Stimulated activated CD8-positive, alpha-beta memory T cell treated with anti-CD3 and anti-CD28 coated beads, Interleukin-4, amount 100 ng/mL, for 1 hour (primary cell): ENCODE measurements around the gene AGRN.
"Not testable (repeated sequence)": the region's sequence is repeated elsewhere in the genome, so short reads cannot be mapped to it uniquely, and the experiment has no call there.

ENCODE experiments used
- DNase-seq, 2 donors: peaks; one replicate each; pipeline ENCODE4 v3.0.0-alpha.2; 2020; ENCODE audit warnings: low read depth in 2 of 2, low spot score in 1 of 2

The AGRN gene

DNA sequence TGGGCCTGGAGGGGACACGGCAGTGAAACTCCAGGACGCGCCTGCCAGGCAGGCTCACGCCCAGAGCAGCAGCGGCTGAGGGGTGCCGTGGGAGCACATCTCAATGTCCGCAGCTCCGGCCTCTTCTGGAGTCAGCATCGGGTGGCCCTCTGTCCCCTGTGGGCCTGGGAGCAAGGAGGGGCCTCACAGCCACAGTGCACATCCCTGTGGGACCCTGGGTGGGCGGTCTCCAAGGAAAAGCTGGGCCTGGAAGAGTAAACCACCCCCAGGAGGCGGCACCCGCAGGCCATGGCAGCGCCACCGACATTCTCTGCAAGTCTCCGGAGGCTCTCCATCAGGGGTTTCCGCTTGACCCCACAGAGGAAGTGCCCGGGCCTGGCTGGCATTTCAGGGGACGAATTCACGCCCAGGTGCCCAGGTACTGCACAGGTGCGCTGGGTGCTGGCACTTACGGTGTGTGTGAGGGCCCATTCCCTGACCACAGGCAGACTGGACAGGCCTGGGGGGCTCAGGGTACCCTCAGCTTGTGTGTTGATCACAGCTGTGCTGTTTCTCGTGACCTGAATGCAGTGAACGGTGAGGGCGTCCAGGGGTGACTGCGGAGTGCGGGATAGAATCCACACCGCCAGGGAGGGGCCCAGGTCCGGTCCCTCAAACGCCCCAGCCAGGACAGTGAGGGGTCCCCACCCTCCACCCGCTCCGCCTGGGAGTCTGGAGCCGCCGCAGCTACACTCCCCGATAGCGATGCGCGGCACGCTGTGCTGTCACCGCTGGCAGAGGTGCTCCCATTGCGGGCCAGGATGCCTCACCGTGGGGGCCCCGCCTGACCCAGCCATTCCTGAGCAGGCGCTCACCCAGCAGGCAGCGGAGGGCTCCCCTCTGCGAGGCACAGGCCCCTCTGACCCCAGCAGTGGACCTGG, 70.8 kb downstream of the AGRN start:
- DNase-seq = no peak

GRCh38 chr1:1091344-1092148, 71.6 kb downstream of the AGRN start:
- no peak for DNase-seq

DNA sequence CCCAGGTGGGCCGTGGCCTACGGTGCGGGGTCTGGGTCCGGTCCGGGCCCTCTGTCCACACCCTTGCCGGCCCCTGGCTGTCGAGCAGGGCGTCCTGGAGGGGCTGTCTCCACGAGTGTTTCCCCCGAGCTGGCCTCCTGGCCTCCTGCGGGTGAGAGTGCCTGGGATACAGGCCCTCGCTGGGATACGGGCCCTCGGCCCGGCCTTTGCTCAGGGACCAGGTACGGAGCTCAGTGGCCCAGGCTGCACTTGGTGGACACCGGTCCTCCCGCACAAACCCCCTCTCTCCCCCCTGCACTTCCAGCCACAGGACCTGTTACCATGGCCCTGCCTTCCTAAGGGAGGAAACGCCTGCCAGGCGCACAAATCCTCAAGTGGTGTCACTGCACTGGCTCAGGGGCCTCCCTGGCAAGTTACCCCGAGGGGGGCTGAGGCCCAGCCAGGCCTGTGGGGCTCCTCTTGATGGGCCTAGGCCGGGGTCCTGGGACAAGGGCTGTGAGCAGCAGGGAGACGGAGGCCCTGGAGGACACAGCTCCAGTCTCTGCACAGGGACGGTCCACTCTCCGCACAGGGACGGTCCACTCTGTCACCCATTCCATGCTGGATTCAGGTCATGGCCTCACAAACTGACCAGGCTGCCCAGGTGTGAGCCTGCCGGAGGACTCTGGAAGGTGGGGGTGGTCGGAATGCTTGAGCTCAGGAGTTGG, 72.4 kb downstream of the AGRN start:
- no peak for DNase-seq

GRCh38 chr1:1092894-1093609, 73.1 kb downstream of the AGRN start:
- DNase-seq = no peak

GRCh38 chr1:1093610-1093943, 73.7 kb downstream of the AGRN start:
- DNase-seq = no peak

DNA sequence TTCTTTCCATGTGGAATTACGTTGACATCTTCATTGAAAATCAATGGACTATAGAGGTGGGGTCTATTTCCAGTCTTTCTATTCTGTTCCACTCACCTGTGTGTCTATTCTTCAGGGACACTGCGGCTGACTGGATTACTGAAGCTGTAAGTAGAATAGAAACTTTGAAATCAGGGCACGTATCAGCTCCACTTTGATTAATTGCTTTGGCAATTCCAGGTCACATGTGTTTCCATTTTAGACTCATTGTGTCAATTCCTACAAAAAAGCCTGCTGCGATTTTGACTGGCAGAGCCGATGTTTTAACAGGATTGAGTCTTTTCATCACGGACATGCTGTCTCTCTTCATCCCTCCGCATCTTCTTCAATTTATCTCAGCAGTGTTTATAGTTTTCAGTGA, 75.1 kb downstream of the AGRN start:
- no peak for DNase-seq

DNA sequence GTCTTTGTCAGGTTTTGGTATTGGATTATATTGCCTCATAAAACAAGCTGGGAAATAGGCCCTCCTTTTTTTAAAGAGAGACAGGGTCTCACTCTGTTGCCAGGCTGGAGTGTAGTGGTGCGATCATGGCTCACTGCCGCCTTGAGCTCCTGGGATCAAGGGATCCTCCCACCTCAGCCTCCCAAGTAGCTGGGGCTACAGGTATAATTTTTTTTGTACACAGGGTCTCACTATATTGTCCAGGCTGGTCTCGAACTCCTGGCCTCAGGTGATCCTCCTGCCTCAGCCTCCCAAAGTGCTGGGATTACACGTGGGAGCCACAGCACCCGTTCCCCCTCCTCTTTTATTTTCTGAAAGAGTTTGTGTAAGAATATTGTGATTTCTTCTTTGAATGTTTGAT, 76.2 kb downstream of the AGRN start:
- not testable (repeated sequence) for DNase-seq

GRCh38 chr1:1098681-1099421, 78.9 kb downstream of the AGRN start:
- no peak for DNase-seq

DNA sequence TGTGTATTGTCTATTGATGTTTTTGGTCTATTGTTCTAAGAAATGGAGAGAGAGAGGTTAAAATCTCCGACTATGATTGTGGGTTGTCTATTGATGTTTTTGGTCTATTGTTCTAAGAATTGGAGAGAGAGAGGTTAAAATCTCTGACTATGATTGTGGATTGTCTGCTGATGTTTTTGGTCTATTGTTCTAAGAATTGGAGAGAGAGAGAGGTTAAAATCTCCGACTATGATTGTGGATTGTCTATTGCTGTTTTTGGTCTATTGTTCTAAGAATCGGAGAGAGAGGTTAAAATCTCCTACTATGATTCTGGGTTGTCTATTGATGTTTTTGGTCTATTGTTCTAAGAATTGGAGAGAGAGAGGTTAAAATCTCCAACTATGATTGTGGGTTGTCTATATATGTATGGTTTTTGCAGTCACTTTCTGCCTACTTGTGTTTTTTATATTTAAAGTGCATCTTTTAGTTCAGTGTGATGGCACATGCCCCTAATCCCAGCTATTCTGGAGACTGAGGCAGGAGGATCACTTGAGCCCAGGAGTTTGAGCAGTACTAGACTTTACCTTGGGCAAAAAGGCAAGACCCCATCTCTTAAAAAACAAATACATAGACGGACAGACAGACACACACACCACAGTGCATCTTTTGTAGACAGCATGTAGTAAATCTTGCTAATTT, 79.7 kb downstream of the AGRN start:
- no peak for DNase-seq

DNA sequence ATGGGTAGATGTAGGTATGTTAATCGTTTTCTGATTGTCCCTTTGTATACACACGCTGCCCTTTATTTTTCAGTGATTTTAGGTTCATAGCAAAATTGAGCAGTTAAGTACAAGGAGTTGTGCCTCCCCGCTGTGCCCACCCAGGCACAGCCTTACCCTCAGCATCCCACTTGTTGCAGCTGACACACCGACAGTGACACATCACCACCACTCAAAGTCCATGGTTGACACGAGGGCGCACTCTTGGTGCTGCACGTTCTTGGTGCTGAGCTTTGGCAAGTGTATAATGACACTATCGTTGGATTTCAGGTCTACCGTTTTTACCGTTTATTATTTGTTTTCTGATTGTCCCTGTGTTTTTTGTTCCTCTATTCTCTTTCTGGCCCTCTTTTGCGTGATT, 80.4 kb downstream of the AGRN start:
- DNase-seq = no peak

DNA sequence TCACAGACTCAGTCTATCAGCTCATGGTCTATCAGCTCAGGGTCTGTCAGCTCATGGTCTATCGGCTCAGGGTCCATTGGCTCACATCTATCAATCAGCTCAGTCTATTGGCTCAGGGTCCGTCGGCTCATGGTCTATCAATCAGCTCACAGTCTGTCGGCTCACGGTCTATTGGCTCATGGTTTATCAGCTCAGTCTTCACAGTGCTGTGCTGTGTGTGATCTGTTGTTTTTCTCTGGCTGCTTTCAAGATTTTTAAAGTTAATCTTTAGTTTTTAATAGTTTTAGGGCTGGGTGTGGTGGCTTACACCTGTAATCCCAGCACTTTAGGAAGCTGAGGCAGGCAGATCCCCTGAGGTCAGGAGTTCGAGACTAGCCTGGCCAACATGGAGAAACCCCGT, 81.6 kb downstream of the AGRN start:
- no peak for DNase-seq

GRCh38 chr1:1104152-1104551, 84.2 kb downstream of the AGRN start:
- not testable (repeated sequence) for DNase-seq
